Measurements from ENCODE around the gene PHF11. TPM values are rescaled to one million over a fixed set of nuclear protein-coding genes. Genes with fewer than 3 reads are reported as not detected.
"Not testable (repeated sequence)": the region's sequence is repeated elsewhere in the genome, so short reads cannot be mapped to it uniquely, and the experiment has no call there.

Gene PHF11
- total RNA-seq, 1 donor from 2014 or later, result 6.6 TPM

DNA sequence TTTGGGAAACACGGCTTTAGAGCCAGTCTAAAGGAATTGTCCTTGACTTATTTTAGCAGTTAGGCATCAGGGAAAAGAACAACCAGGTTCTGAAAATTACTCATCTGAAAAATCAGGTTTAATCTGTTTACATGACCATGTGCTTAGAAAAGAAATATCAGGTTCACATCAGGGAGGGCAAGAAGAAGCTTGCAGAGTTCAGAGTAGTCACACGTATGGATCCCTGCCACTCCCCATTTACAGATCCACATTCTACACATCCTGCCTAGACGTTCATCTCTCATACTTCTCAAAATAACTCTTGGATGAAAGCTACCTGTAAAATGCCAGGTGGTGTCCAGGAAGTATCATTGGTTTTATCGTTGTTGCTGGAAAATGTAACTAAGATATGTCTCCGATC, 14.0 kb upstream of the PHF11 start:
- H3K27me3 Mint-ChIP-seq (ENCODE audit: insufficient read depth, low read depth), result peaks cover 3% of the 10 kb centered on the region
- no peak overlapping the region for H3K4me3 ChIP-seq
- H3K4me1 ChIP-seq, result no peaks in the 10 kb centered on the region
- H3K4me3 Mint-ChIP-seq, result no peak overlapping the region
- no peak overlapping the region for H3K27ac ChIP-seq
- no peaks in the 10 kb centered on the region for H3F3A ChIP-seq (ENCODE audit: low read depth)
- H3K9me3 Mint-ChIP-seq, result no peaks in the 10 kb centered on the region
- H3K9me3 ChIP-seq (ENCODE audit: low read depth), result no peaks in the 10 kb centered on the region
- no peaks in the 10 kb centered on the region for H4K20me1 ChIP-seq (ENCODE audit: low read depth)
- no peaks in the 10 kb centered on the region for H3K79me2 ChIP-seq (ENCODE audit: low read depth)
- TF ChIP-seq CTCF (IDR thresholded peaks at IDR 0.05) (no peak), EZH2phosphoT487 (IDR thresholded peaks at IDR 0.05) (no peak), EZH2 (IDR thresholded peaks at IDR 0.05) (no peak)
- no peak overlapping the region for H3K4me2 ChIP-seq
- H3K27me3 ChIP-seq, result no peaks in the 10 kb centered on the region
- no peak overlapping the region for H3K27ac Mint-ChIP-seq
- no peaks in the 10 kb centered on the region for H3K4me1 Mint-ChIP-seq
- peaks cover 8% of the 10 kb centered on the region for H3K36me3 Mint-ChIP-seq
- H3K9ac ChIP-seq, result no peak overlapping the region
- no peak overlapping the region for H2AFZ ChIP-seq (replicated peaks)
- DNase-seq (ENCODE audit: low spot score), result no peak
- H3K36me3 ChIP-seq, result no peaks in the 10 kb centered on the region

DNA sequence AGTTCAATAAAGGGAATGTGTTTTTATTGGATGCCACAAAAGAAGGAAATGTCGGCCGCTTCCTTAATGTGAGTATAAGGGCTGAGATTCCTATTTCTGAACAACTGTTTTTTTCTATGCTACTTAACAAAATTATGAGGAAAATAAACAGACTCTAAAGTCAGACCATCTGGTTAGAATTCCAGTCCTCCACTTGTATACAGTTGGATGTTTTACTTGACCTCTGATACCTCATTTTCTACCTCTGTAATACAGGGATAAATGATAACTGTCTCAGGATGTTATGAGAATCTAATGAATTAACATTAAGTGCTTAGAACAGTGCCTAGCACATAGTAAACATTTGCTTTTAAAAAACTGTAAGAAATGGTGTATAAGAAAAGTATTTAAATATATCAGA, 7.2 kb upstream of the PHF11 start:
- Mint-ChIP-seq H3K4me1 (no peaks in the 10 kb centered on the region), H3K36me3 (peaks cover 15% of the 10 kb centered on the region), H3K27me3 (ENCODE audit: insufficient read depth, low read depth) (peaks cover 3% of the 10 kb centered on the region), H3K27ac (no peak overlapping the region), H3K4me3 (no peak overlapping the region), H3K9me3 (no peaks in the 10 kb centered on the region)
- H2AFZ ChIP-seq (replicated peaks), result no peak overlapping the region
- no peak overlapping the region for H3K9ac ChIP-seq
- no peak overlapping the region for H3K4me3 ChIP-seq
- no peaks in the 10 kb centered on the region for H4K20me1 ChIP-seq (ENCODE audit: low read depth)
- no peak for TF ChIP-seq CTCF (IDR thresholded peaks at IDR 0.05)
- no peaks in the 10 kb centered on the region for H3K36me3 ChIP-seq
- H3K9me3 ChIP-seq (ENCODE audit: low read depth), result no peaks in the 10 kb centered on the region
- H3K4me2 ChIP-seq, result no peak overlapping the region
- no peaks in the 10 kb centered on the region for H3K79me2 ChIP-seq (ENCODE audit: low read depth)
- DNase-seq (ENCODE audit: low spot score), result no peak
- H3K4me1 ChIP-seq, result no peaks in the 10 kb centered on the region
- H3K27me3 ChIP-seq, result no peaks in the 10 kb centered on the region
- H3K27ac ChIP-seq, result no peak overlapping the region
- no peaks in the 10 kb centered on the region for H3F3A ChIP-seq (ENCODE audit: low read depth)

GRCh38 chr13:49494645-49495044, 1.1 kb upstream of the PHF11 start:
- Histone ChIP-seq H3K79me2 (ENCODE audit: low read depth) (no peaks in the 10 kb centered on the region), H4K20me1 (ENCODE audit: low read depth) (no peaks in the 10 kb centered on the region), H3K9ac (no peak overlapping the region), H3K27me3 (no peaks in the 10 kb centered on the region), H3K4me2 (peak overlapping the region; percentile 79), H3F3A (ENCODE audit: low read depth) (peaks cover 31% of the 10 kb centered on the region), H3K9me3 (ENCODE audit: low read depth) (no peaks in the 10 kb centered on the region), H2AFZ (replicated peaks) (peak overlapping the region; percentile 97), H3K4me1 (no peaks in the 10 kb centered on the region), H3K36me3 (no peaks in the 10 kb centered on the region), H3K27ac (no peak overlapping the region), H3K4me3 (peak overlapping the region; percentile 48)
- Mint-ChIP-seq H3K9me3 (peaks cover 5% of the 10 kb centered on the region), H3K27me3 (ENCODE audit: insufficient read depth, low read depth) (no peaks in the 10 kb centered on the region), H3K4me1 (peaks cover 2% of the 10 kb centered on the region), H3K27ac (no peak overlapping the region), H3K36me3 (peaks cover 5% of the 10 kb centered on the region), H3K4me3 (no peak overlapping the region)
- no peak for DNase-seq (ENCODE audit: low spot score)
- TF ChIP-seq EZH2 (IDR thresholded peaks at IDR 0.05), result no peak
- no peak for TF ChIP-seq CTCF (IDR thresholded peaks at IDR 0.05)
- no peak for TF ChIP-seq EZH2phosphoT487 (IDR thresholded peaks at IDR 0.05)

DNA sequence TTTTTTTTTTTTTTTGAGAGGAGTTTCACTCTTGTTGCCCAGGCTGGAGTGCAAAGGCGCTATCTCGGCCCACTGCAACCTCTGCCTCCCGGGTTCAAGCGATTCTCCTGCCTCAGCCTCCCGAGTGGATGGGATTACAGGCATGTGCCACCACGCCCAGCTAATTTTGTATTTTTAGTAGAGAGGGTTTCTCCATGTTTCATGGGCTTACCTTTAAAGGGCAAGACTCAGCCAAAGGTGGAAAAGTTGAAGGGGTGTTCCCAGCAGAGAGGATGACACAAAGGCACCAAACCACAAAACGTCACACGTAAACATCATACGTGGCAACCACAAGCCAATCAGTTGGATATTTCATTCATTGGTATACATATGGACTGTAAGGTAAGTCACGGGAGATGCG, 1.1 kb downstream of the PHF11 start:
- not testable (repeated sequence) for H3K4me2 ChIP-seq; DNase-seq (ENCODE audit: low spot score); H2AFZ ChIP-seq (replicated peaks); H3K27me3 ChIP-seq; H3K36me3 ChIP-seq; H3K27ac Mint-ChIP-seq; H3K9me3 Mint-ChIP-seq; H3K4me3 ChIP-seq; H3K79me2 ChIP-seq (ENCODE audit: low read depth); H3K9me3 ChIP-seq (ENCODE audit: low read depth); H3K4me1 Mint-ChIP-seq; H3K27ac ChIP-seq; H3K4me1 ChIP-seq; H4K20me1 ChIP-seq (ENCODE audit: low read depth); H3K4me3 Mint-ChIP-seq; H3K27me3 Mint-ChIP-seq (ENCODE audit: insufficient read depth, low read depth); H3K36me3 Mint-ChIP-seq; H3K9ac ChIP-seq
- H3F3A ChIP-seq (ENCODE audit: low read depth), result peaks cover 31% of the 10 kb centered on the region

Data from neural progenitor cell (in vitro differentiated cells).